H7 (cell line): ENCODE measurements around the gene MTIF2. TPM values are rescaled to one million over a fixed set of nuclear protein-coding genes. Genes with fewer than 3 reads are reported as not detected.
"Not testable (repeated sequence)": the region's sequence is repeated elsewhere in the genome, so short reads cannot be mapped to it uniquely, and the experiment has no call there.

Experiments
- DNase-seq: peaks from one replicate; pipeline ENCODE4 v3.0.0; 2012
- H3K27me3 ChIP-seq: 2 replicates; pipeline ENCODE4 v1.6.0; 2011; ENCODE audit warnings: mild to moderate bottlenecking, low read length; ENCODE audit not compliant: control insufficient read depth, insufficient read depth
- H3K36me3 ChIP-seq: replicated peaks from 2 replicates; pipeline ENCODE4 v1.5.1; 2011; ENCODE audit warnings: low read length; ENCODE audit not compliant: control insufficient read depth, insufficient read depth
- H3K4me3 ChIP-seq: 2 replicates; pipeline ENCODE4 v1.5.1; 2011; ENCODE audit warnings: low read depth, mild to moderate bottlenecking, control low read depth, low read length, moderate library complexity; ENCODE audit not compliant: insufficient read depth
- total RNA-seq: library from RNA; depleted of rRNA; stranded (reverse); fragments of >200 nt; shearing (Covaris generic); gene quantifications from 2 replicates; pipeline ENCODE4 v1.2.3, GENCODE V29; 2014; rRNA removed

Gene MTIF2
- total RNA-seq, 1 experiment from 2014 or later: 34.2 TPM

DNA sequence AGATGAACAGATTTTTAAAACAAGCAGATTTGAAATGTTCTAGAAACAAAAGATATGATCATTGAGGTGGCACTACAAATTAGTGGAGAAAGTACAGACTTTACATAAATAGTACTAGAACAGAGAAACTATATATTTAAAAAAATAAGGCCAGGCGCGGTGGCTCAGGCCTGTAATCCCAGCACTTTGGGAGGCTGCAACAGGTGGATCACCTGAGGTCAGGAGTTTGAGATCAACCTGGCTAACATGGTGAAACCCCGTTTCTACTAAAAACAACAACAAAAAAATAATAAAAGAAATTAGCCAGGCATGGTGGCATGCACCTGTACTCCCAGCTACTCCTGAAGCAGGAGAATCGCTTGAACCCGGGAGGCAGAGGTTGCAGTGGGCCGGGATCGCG lies 82.2 kb downstream of the MTIF2 start:
- not testable (repeated sequence) for H3K27me3 ChIP-seq, H3K36me3 ChIP-seq, H3K4me3 ChIP-seq, DNase-seq

Other genes starting within 250 kb of the MTIF2 start
- 131 and 136 TPM in 2 replicates for gene RTN4, start 218.8 kb downstream of the MTIF2 start, total RNA-seq
- gene CLHC1, start 36.9 kb downstream of the MTIF2 start, total RNA-seq: 4.7 and 8.9 TPM in 2 replicates
- 1,807 and 1,879 TPM in 2 replicates for gene RPS27A, start 36.5 kb downstream of the MTIF2 start, total RNA-seq
- 55.6 and 65.1 TPM in 2 replicates for gene CCDC88A, start 150.6 kb upstream of the MTIF2 start, total RNA-seq